PFSK-1 (cell line): ENCODE results near the gene SERPINB10.

Experiments used
- FOXP2 ChIP-seq: optimal IDR thresholded peaks from 2 replicates; pipeline ENCODE3; 2011; ENCODE audit warnings: borderline replicate concordance, control low read depth, inconsistent platforms; ENCODE audit not compliant: insufficient read depth; ENCODE audit errors: extremely low read length, extremely low read depth
- POLR2AphosphoS5 ChIP-seq: IDR thresholded peaks from 2 replicates; pipeline ENCODE4 v1.6.1; 2012; ENCODE audit warnings: low read depth, mild to moderate bottlenecking, control low read depth, low read length, moderate library complexity
- SIN3A ChIP-seq: IDR thresholded peaks from 2 replicates; pipeline ENCODE4 v1.6.1; 2012; ENCODE audit warnings: mild to moderate bottlenecking, low read length, moderate library complexity, borderline replicate concordance; ENCODE audit not compliant: insufficient read depth
- TAF1 ChIP-seq: IDR thresholded peaks from 2 replicates; pipeline ENCODE4 v1.6.1; 2012; ENCODE audit warnings: low read length, control low read depth, borderline replicate concordance; ENCODE audit not compliant: insufficient read depth
- TF ChIP-seq, protein P1 (sequence below), 2 experiments: IDR thresholded peaks; 2 replicates each; pipeline versions ENCODE4 v1.6.1 to v1.8.0; 2011 to 2012; ENCODE audit warnings: low read depth in 2 of 2, low read length in 2 of 2, control low read depth in 1 of 2, inconsistent platforms in 1 of 2, mild to moderate bottlenecking in 1 of 2, moderate library complexity in 1 of 2; ENCODE audit not compliant: insufficient read depth in 1 of 2

DNA sequence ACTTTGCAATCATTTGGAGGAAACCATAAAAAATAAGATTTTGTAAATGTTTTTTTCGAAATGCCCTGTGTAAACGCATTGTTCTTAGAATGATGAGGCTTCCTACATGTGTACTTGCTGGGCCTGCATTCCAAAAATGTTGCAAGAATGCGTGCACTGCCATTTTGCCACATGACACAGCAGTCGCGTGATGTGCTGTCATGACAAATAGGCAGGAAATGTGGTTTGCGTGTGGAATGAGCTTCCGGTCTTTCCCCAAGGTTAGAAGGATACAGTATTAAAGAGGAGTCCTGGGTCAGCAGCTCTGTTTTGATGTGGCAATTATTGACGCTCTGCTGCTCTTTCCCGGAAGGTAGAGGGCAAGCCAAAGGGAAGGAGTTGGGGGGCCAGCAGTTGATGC lies 38.4 kb upstream of the SERPINB10 start:
- TF ChIP-seq, protein P1, sequence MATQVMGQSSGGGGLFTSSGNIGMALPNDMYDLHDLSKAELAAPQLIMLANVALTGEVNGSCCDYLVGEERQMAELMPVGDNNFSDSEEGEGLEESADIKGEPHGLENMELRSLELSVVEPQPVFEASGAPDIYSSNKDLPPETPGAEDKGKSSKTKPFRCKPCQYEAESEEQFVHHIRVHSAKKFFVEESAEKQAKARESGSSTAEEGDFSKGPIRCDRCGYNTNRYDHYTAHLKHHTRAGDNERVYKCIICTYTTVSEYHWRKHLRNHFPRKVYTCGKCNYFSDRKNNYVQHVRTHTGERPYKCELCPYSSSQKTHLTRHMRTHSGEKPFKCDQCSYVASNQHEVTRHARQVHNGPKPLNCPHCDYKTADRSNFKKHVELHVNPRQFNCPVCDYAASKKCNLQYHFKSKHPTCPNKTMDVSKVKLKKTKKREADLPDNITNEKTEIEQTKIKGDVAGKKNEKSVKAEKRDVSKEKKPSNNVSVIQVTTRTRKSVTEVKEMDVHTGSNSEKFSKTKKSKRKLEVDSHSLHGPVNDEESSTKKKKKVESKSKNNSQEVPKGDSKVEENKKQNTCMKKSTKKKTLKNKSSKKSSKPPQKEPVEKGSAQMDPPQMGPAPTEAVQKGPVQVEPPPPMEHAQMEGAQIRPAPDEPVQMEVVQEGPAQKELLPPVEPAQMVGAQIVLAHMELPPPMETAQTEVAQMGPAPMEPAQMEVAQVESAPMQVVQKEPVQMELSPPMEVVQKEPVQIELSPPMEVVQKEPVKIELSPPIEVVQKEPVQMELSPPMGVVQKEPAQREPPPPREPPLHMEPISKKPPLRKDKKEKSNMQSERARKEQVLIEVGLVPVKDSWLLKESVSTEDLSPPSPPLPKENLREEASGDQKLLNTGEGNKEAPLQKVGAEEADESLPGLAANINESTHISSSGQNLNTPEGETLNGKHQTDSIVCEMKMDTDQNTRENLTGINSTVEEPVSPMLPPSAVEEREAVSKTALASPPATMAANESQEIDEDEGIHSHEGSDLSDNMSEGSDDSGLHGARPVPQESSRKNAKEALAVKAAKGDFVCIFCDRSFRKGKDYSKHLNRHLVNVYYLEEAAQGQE (IDR thresholded peaks at IDR 0.05; ENCODE audit: insufficient read depth in 1 of 2, low read depth in 2 of 2, low read length in 2 of 2), result no peak
- no peak for TF ChIP-seq POLR2AphosphoS5
- TF ChIP-seq SIN3A, result no peak
- TF ChIP-seq TAF1, result no peak
- TF ChIP-seq FOXP2, result no peak
